GM23338 (cell line): ENCODE results near the gene PRSS56. TPM values are rescaled to one million over a fixed set of nuclear protein-coding genes. Genes with fewer than 3 reads are reported as not detected.

ENCODE experiments used
- ATAC-seq: fragments of 200-7000 bp; cut with Tn5 transposase; 3 replicates; pipeline ENCODE4 v1.9.1; 2020
- DNase-seq: peaks from one replicate; pipeline ENCODE4 v3.0.0-alpha.2; 2015; ENCODE audit warnings: low spot score
- H2AFZ ChIP-seq: fragments of 200-600 bp; sonication (generic); 2 replicates; pipeline ENCODE4 v1.8.0; 2016; ENCODE audit warnings: antibody characterized with exemption, mild to moderate bottlenecking, moderate library complexity
- H3F3A ChIP-seq: fragments of 200-600 bp; sonication (generic); replicated peaks from 2 replicates; pipeline ENCODE4 v1.8.0; 2017; ENCODE audit warnings: antibody characterized with exemption, mixed run types, low read depth
- H3K27ac ChIP-seq: fragments of 200-600 bp; sonication (generic); 2 replicates; pipeline ENCODE4 v1.6.1; 2016; ENCODE audit warnings: low read depth
- H3K27me3 ChIP-seq: fragments of 200-600 bp; sonication (generic); 2 replicates; pipeline ENCODE4 v1.8.0; 2016; ENCODE audit warnings: mild to moderate bottlenecking, mixed run types, moderate library complexity; ENCODE audit not compliant: insufficient read depth
- H3K36me3 ChIP-seq: fragments of 200-600 bp; sonication (generic); 2 replicates; pipeline ENCODE4 v1.8.0; 2016; ENCODE audit warnings: mild to moderate bottlenecking; ENCODE audit not compliant: insufficient read depth
- H3K4me1 ChIP-seq: fragments of 200-600 bp; sonication (generic); 2 replicates; pipeline ENCODE4 v1.8.0; 2016; ENCODE audit warnings: mild to moderate bottlenecking, moderate library complexity; ENCODE audit not compliant: insufficient read depth
- H3K4me2 ChIP-seq: fragments of 200-600 bp; sonication (generic); 2 replicates; pipeline ENCODE4 v1.7.1; 2017; ENCODE audit warnings: mixed run types
- H3K4me3 ChIP-seq: fragments of 200-600 bp; sonication (generic); 2 replicates; pipeline ENCODE4 v1.6.1; 2016; ENCODE audit warnings: mixed run types
- H3K79me2 ChIP-seq: fragments of 200-600 bp; sonication (generic); replicated peaks from 2 replicates; pipeline ENCODE4 v1.8.0; 2017; ENCODE audit warnings: mild to moderate bottlenecking; ENCODE audit not compliant: insufficient read depth
- H3K9me2 ChIP-seq: fragments of 200-600 bp; sonication (generic); 2 replicates; pipeline ENCODE4 v1.8.0; 2017; ENCODE audit not compliant: insufficient read depth
- H4K20me1 ChIP-seq: fragments of 200-600 bp; sonication (generic); replicated peaks from 2 replicates; pipeline ENCODE4 v1.8.0; 2017; ENCODE audit warnings: mild to moderate bottlenecking; ENCODE audit not compliant: insufficient read depth
- H3K27ac Mint-ChIP-seq: 2 replicates; pipeline ENCODE4 v1.8.0; 2020; ENCODE audit warnings: inconsistent platforms, mild to moderate bottlenecking, moderate library complexity, mixed read lengths
- H3K27me3 Mint-ChIP-seq: 3 replicates; pipeline ENCODE4 v1.8.0; 2022; ENCODE audit warnings: low read depth, mild to moderate bottlenecking, moderate library complexity, mixed read lengths, inconsistent platforms; ENCODE audit not compliant: insufficient read depth, poor library complexity
- H3K36me3 Mint-ChIP-seq: 3 replicates; pipeline ENCODE4 v1.8.0; 2021; ENCODE audit warnings: low read depth, mild to moderate bottlenecking, inconsistent platforms, moderate library complexity, mixed read lengths
- H3K4me1 Mint-ChIP-seq: 3 replicates; pipeline ENCODE4 v1.8.0; 2020; ENCODE audit warnings: mild to moderate bottlenecking, inconsistent platforms, mixed read lengths
- H3K4me3 Mint-ChIP-seq: 3 replicates; pipeline ENCODE4 v1.8.0; 2021; ENCODE audit warnings: moderate library complexity, mild to moderate bottlenecking, inconsistent platforms, mixed read lengths
- H3K9me3 Mint-ChIP-seq: 3 replicates; pipeline ENCODE4 v1.8.0; 2020; ENCODE audit warnings: moderate library complexity, mild to moderate bottlenecking, inconsistent platforms, mixed read lengths
- CREB1 ChIP-seq: fragments of 250-450 bp; sonication (Bioruptor Pico); IDR thresholded peaks from 2 replicates; pipeline ENCODE4 v1.5.0; 2020; ENCODE audit warnings: low read depth, mild to moderate bottlenecking, moderate library complexity
- CTCF ChIP-seq, 2 experiments: fragments of 200-600 bp in 1 of 2; sonication (generic) in 1 of 2; conservative IDR thresholded peaks; 2 replicates each; pipeline versions ENCODE4 v1.5.1 to v1.6.1; 2016 to 2017; ENCODE audit warnings: antibody characterized with exemption in 2 of 2, low read depth in 2 of 2, mild to moderate bottlenecking in 2 of 2, moderate library complexity in 1 of 2
- ETS1 ChIP-seq: IDR thresholded peaks from 2 replicates; pipeline ENCODE4 v1.6.1; 2016; ENCODE audit warnings: antibody characterized with exemption
- EZH2 ChIP-seq: fragments of 200-600 bp; sonication (generic); IDR thresholded peaks from one replicate; pipeline ENCODE4 v1.8.0; 2017; ENCODE audit warnings: antibody characterized with exemption, mild to moderate bottlenecking, low read depth; ENCODE audit not compliant: unreplicated experiment
- EZH2phosphoT487 ChIP-seq: fragments of 200-600 bp; sonication (generic); IDR thresholded peaks from one replicate; pipeline ENCODE4 v1.8.1; 2018; ENCODE audit warnings: antibody characterized with exemption; ENCODE audit not compliant: unreplicated experiment
- JUNB ChIP-seq: IDR thresholded peaks from one replicate; pipeline ENCODE4 v1.6.1; 2016; ENCODE audit warnings: antibody characterized with exemption; ENCODE audit not compliant: unreplicated experiment
- REST ChIP-seq: IDR thresholded peaks from one replicate; pipeline ENCODE4 v1.6.1; 2018; ENCODE audit warnings: antibody characterized with exemption; ENCODE audit not compliant: unreplicated experiment
- STAT1 ChIP-seq: IDR thresholded peaks from one replicate; pipeline ENCODE4 v1.6.1; 2016; ENCODE audit warnings: antibody characterized with exemption; ENCODE audit not compliant: unreplicated experiment
- ZNF114 ChIP-seq: fragments of 250-450 bp; sonication (Bioruptor Pico); IDR thresholded peaks from 2 replicates; pipeline ENCODE4 v1.5.0; 2020; ENCODE audit warnings: mild to moderate bottlenecking, moderate library complexity
- ZNF331 ChIP-seq: fragments of 250-450 bp; sonication (Bioruptor Pico); IDR thresholded peaks from 2 replicates; pipeline ENCODE4 v1.5.0; 2020; ENCODE audit warnings: low read depth, mild to moderate bottlenecking, moderate library complexity
- ZNF462 ChIP-seq: fragments of 250-450 bp; sonication (Bioruptor Pico); IDR thresholded peaks from 2 replicates; pipeline ENCODE4 v1.5.0; 2020; ENCODE audit warnings: mild to moderate bottlenecking, moderate library complexity
- polyA plus RNA-seq: library from polyadenylated mRNA; unstranded; fragments of >200 nt; fragmentation: Nextera tagmentation; extraction: Ambion mirVana; gene quantifications from 2 replicates; pipeline ENCODE4 v1.2.1, GENCODE V29; 2016
- total RNA-seq: library from RNA; depleted of rRNA; stranded (reverse); fragments of >200 nt; shearing (Covaris generic); gene quantifications from 2 replicates; pipeline ENCODE4 v1.2.3, GENCODE V29; 2014

PRSS56 gene
- total and polyA plus RNA-seq, 2 experiments from 2014 or later, result 0.27 to 0.31 TPM

- TF ChIP-seq EZH2phosphoT487, result no peak
Observed at GRCh38 chr2:232543491-232543890, 23.3 kb downstream of the PRSS56 start (continued).

GRCh38 chr2:232543928-232544631 lies 23.9 kb downstream of the PRSS56 start:
- no peaks in the 10 kb centered on the region for H3F3A ChIP-seq
- TF ChIP-seq CREB1, result no peak
- no peak for TF ChIP-seq REST
- TF ChIP-seq ZNF331 (CRISPR knock-in tag), result no peak
- no peak for TF ChIP-seq ETS1
- no peak for TF ChIP-seq ZNF114 (CRISPR knock-in tag)
- TF ChIP-seq CTCF (conservative IDR thresholded peaks at IDR 0.05; ENCODE audit: low read depth in 2 of 2), result no peak
- no peak for TF ChIP-seq EZH2phosphoT487
- no peak for TF ChIP-seq EZH2
- TF ChIP-seq JUNB, result no peak
- TF ChIP-seq ZNF462 (CRISPR knock-in tag), result no peak
- TF ChIP-seq STAT1, result no peak
- peaks cover 7% of the 10 kb centered on the region; the same call in 2 of the 3 replicates for H3K9me3 Mint-ChIP-seq
- peaks cover 26% of the 10 kb centered on the region for H3K79me2 ChIP-seq
- H3K4me3 Mint-ChIP-seq, result no peak overlapping the region
- H3K27ac Mint-ChIP-seq, result no peak overlapping the region
- ATAC-seq, result no peak
- peaks cover 24% of the 10 kb centered on the region for H3K36me3 Mint-ChIP-seq
- no peak overlapping the region for H3K27ac ChIP-seq
- H3K9me2 ChIP-seq, result no peaks in the 10 kb centered on the region
- peaks cover 8% of the 10 kb centered on the region for H3K27me3 Mint-ChIP-seq
- peaks cover 7% of the 10 kb centered on the region; the same call in 1 of the 2 replicates for H3K36me3 ChIP-seq
- H4K20me1 ChIP-seq, result 0 out of 2 replicates have a peak, but pooled peaks cover 3% of the 10 kb centered on the region
- no peak overlapping the region for H3K4me2 ChIP-seq
- H3K27me3 ChIP-seq, result no peaks in the 10 kb centered on the region
- no peak overlapping the region for H2AFZ ChIP-seq
- H3K4me3 ChIP-seq, result no peak overlapping the region
- peaks cover 15% of the 10 kb centered on the region for H3K4me1 Mint-ChIP-seq
- H3K4me1 ChIP-seq, result no peaks in the 10 kb centered on the region; the same call in 1 of the 2 replicates
- DNase-seq, result no peak
